ENCODE data around the gene DDX6.
"Not testable (repeated sequence)": the region's sequence is repeated elsewhere in the genome, so short reads cannot be mapped to it uniquely, and the experiment has no call there.

DNA sequence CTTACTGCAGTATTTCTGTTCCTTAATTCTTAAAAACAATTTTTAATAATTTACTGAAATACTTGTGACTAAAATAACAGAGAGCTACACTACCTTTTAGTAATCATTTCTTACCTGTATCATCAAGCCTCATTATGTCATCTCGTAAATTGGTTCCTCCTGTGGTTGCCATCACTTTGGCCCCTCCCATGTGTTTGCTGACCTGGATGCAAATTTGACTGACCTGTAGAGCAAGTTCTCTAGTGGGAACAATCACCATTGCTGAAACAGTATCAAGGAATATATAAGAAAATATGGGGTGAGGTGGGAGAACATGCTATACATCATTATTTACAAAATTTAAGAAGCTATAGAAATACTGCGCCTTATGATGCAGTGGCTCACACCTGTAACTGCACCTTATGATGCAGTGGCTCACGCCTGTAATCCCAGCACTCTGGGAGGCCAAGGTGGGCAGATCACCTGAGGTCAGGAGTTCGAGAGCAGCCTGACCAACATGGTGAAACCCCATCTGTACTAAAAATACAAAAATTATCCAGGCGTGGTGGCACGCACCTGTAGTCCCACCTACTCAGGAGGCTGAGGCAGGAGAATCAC lies 25.8 kb downstream of the DDX6 start:
- TF ChIP-seq, protein P1, sequence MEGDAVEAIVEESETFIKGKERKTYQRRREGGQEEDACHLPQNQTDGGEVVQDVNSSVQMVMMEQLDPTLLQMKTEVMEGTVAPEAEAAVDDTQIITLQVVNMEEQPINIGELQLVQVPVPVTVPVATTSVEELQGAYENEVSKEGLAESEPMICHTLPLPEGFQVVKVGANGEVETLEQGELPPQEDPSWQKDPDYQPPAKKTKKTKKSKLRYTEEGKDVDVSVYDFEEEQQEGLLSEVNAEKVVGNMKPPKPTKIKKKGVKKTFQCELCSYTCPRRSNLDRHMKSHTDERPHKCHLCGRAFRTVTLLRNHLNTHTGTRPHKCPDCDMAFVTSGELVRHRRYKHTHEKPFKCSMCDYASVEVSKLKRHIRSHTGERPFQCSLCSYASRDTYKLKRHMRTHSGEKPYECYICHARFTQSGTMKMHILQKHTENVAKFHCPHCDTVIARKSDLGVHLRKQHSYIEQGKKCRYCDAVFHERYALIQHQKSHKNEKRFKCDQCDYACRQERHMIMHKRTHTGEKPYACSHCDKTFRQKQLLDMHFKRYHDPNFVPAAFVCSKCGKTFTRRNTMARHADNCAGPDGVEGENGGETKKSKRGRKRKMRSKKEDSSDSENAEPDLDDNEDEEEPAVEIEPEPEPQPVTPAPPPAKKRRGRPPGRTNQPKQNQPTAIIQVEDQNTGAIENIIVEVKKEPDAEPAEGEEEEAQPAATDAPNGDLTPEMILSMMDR (conservative IDR thresholded peaks at IDR 0.05; ENCODE audit: low read depth, low read length): not testable (repeated sequence)
- not testable (repeated sequence) for TF ChIP-seq EZH2 (IDR thresholded peaks at IDR 0.05; ENCODE audit: borderline replicate concordance, low read depth, low read length, poor library complexity, severe bottlenecking)
